HepG2 (cell line): ENCODE results near the gene FCHSD1. TPM values are rescaled to one million over a fixed set of nuclear protein-coding genes. Genes with fewer than 3 reads are reported as not detected.

ENCODE experiments used
- EEA1 ChIP-seq: sonication (generic); formaldehyde crosslinking; IDR thresholded peaks from 2 replicates; pipeline ENCODE4 v1.5.1; 2020; ENCODE audit warnings: mild to moderate bottlenecking, missing genetic modification reagents, borderline replicate concordance
- EED ChIP-seq: sonication (generic); formaldehyde crosslinking; IDR thresholded peaks from 2 replicates; pipeline ENCODE4 v1.5.0; 2020; ENCODE audit warnings: mild to moderate bottlenecking, missing genetic modification reagents
- KDM5A ChIP-seq: fragments of 200-600 bp; sonication (generic); IDR thresholded peaks from 2 replicates; pipeline ENCODE4 v1.7.0; 2018; ENCODE audit warnings: antibody characterized with exemption, mild to moderate bottlenecking, low read length, borderline replicate concordance
- NFATC3 ChIP-seq: sonication (generic); formaldehyde crosslinking; IDR thresholded peaks from 2 replicates; pipeline ENCODE4 v1.5.1; 2020; ENCODE audit warnings: mild to moderate bottlenecking, missing genetic modification reagents
- POLR2AphosphoS2 ChIP-seq: IDR thresholded peaks from 2 replicates; pipeline ENCODE4 v1.6.1; 2011; ENCODE audit warnings: low read depth, low read length, improper control_type of control experiment
- SAFB2 ChIP-seq: sonication (generic); formaldehyde crosslinking; IDR thresholded peaks from 2 replicates; pipeline ENCODE4 v1.5.1; 2020; ENCODE audit warnings: missing genetic modification reagents, low read depth, mild to moderate bottlenecking, borderline replicate concordance
- TIGD3 ChIP-seq: sonication (generic); formaldehyde crosslinking; IDR thresholded peaks from 2 replicates; pipeline ENCODE4 v1.5.1; 2020; ENCODE audit warnings: mild to moderate bottlenecking, missing genetic modification reagents, borderline replicate concordance
- ZBTB7A ChIP-seq: sonication (generic); formaldehyde crosslinking; IDR thresholded peaks from 2 replicates; pipeline ENCODE4 v1.8.0; 2022; ENCODE audit warnings: mild to moderate bottlenecking, missing genetic modification reagents
- ZNF180 ChIP-seq: sonication (generic); formaldehyde crosslinking; IDR thresholded peaks from 2 replicates; pipeline ENCODE4 v1.4.0; 2020; ENCODE audit warnings: low read depth, missing genetic modification reagents, borderline replicate concordance
- ZNF3 ChIP-seq: IDR thresholded peaks from 2 replicates; pipeline ENCODE4 v1.7.0; 2017; ENCODE audit warnings: inconsistent platforms
- ZNF383 ChIP-seq: sonication (generic); formaldehyde crosslinking; IDR thresholded peaks from 2 replicates; pipeline ENCODE4 v1.4.0; 2020; ENCODE audit warnings: missing genetic modification reagents, mild to moderate bottlenecking, borderline replicate concordance
- polyA plus RNA-seq, 8 experiments: library from polyadenylated mRNA; depleted of rRNA in 3 of 8; stranded (reverse) in 7 of 8; unstranded in 1 of 8; fragments of >200 nt; fragmentation: Illumina TruSeq in 4 of 8; extraction: Trizol in 4 of 8; gene quantifications; 2 replicates each; pipeline versions ENCODE4 v1.2.1 to v1.2.3, GENCODE V29; 2011 to 2016; ENCODE audit warnings: low read depth in 4 of 8, missing spikeins in 1 of 8, mixed read lengths in 1 of 8; ENCODE audit not compliant: insufficient read depth in 1 of 8
- total RNA-seq, 5 experiments: library from RNA; depleted of rRNA; stranded (reverse); fragments of >200 nt; fragmentation: Illumina TruSeq; extraction: Trizol; gene quantifications; 2 replicates each; pipeline ENCODE4 v1.2.3, GENCODE V29; 2016; ENCODE audit warnings: low read depth in 1 of 5
- TF ChIP-seq, protein P1 (sequence below): sonication (generic); formaldehyde crosslinking; IDR thresholded peaks from 2 replicates; pipeline ENCODE4 v1.5.0; 2020; ENCODE audit warnings: mild to moderate bottlenecking, missing genetic modification reagents, borderline replicate concordance
- TF ChIP-seq, protein P2 (sequence below): sonication (generic); formaldehyde crosslinking; conservative IDR thresholded peaks from 2 replicates; pipeline ENCODE4 v1.5.0; 2020; ENCODE audit warnings: missing genetic modification reagents
- TF ChIP-seq, protein P3 (sequence below): sonication (generic); formaldehyde crosslinking; IDR thresholded peaks from 2 replicates; pipeline ENCODE4 v1.4.0; 2020; ENCODE audit warnings: mild to moderate bottlenecking, missing genetic modification reagents, borderline replicate concordance
- TF ChIP-seq, protein P4 (sequence below): sonication (generic); formaldehyde crosslinking; IDR thresholded peaks from 2 replicates; pipeline ENCODE4 v1.4.0; 2020; ENCODE audit warnings: mild to moderate bottlenecking, missing genetic modification reagents

The FCHSD1 gene
- total and polyA plus RNA-seq, 2 of the 13 experiments (the other 11 are each of a cell fraction or from before 2014, with no cell fraction given): 5.5 to 15.4 TPM

GRCh38 chr5:141590127-141590526 is 61.1 kb downstream of the FCHSD1 start (continued):
- TF ChIP-seq, protein P1, sequence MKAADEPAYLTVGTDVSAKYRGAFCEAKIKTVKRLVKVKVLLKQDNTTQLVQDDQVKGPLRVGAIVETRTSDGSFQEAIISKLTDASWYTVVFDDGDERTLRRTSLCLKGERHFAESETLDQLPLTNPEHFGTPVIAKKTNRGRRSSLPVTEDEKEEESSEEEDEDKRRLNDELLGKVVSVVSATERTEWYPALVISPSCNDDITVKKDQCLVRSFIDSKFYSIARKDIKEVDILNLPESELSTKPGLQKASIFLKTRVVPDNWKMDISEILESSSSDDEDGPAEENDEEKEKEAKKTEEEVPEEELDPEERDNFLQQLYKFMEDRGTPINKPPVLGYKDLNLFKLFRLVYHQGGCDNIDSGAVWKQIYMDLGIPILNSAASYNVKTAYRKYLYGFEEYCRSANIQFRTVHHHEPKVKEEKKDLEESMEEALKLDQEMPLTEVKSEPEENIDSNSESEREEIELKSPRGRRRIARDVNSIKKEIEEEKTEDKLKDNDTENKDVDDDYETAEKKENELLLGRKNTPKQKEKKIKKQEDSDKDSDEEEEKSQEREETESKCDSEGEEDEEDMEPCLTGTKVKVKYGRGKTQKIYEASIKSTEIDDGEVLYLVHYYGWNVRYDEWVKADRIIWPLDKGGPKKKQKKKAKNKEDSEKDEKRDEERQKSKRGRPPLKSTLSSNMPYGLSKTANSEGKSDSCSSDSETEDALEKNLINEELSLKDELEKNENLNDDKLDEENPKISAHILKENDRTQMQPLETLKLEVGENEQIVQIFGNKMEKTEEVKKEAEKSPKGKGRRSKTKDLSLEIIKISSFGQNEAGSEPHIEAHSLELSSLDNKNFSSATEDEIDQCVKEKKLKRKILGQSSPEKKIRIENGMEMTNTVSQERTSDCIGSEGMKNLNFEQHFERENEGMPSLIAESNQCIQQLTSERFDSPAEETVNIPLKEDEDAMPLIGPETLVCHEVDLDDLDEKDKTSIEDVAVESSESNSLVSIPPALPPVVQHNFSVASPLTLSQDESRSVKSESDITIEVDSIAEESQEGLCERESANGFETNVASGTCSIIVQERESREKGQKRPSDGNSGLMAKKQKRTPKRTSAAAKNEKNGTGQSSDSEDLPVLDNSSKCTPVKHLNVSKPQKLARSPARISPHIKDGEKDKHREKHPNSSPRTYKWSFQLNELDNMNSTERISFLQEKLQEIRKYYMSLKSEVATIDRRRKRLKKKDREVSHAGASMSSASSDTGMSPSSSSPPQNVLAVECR (CRISPR knock-in tag): no peak; the same call in 1 of the 2 replicates
- TF ChIP-seq, protein P2, sequence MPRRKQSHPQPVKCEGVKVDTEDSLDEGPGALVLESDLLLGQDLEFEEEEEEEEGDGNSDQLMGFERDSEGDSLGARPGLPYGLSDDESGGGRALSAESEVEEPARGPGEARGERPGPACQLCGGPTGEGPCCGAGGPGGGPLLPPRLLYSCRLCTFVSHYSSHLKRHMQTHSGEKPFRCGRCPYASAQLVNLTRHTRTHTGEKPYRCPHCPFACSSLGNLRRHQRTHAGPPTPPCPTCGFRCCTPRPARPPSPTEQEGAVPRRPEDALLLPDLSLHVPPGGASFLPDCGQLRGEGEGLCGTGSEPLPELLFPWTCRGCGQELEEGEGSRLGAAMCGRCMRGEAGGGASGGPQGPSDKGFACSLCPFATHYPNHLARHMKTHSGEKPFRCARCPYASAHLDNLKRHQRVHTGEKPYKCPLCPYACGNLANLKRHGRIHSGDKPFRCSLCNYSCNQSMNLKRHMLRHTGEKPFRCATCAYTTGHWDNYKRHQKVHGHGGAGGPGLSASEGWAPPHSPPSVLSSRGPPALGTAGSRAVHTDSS (CRISPR knock-in tag): no peak
- TF ChIP-seq, protein P3, sequence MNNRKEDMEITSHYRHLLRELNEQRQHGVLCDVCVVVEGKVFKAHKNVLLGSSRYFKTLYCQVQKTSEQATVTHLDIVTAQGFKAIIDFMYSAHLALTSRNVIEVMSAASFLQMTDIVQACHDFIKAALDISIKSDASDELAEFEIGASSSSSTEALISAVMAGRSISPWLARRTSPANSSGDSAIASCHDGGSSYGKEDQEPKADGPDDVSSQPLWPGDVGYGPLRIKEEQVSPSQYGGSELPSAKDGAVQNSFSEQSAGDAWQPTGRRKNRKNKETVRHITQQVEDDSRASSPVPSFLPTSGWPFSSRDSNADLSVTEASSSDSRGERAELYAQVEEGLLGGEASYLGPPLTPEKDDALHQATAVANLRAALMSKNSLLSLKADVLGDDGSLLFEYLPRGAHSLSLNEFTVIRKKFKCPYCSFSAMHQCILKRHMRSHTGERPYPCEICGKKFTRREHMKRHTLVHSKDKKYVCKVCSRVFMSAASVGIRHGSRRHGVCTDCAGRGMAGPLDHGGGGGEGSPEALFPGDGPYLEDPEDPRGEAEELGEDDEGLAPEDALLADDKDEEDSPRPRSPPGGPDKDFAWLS (CRISPR knock-in tag): no peak
- no peak for TF ChIP-seq TIGD3 (CRISPR knock-in tag)
- TF ChIP-seq EEA1: no peak
- TF ChIP-seq SAFB2 (CRISPR knock-in tag): no peak
- no peak for TF ChIP-seq EED (CRISPR knock-in tag)
- no peak for TF ChIP-seq ZNF3
- TF ChIP-seq, protein P4, sequence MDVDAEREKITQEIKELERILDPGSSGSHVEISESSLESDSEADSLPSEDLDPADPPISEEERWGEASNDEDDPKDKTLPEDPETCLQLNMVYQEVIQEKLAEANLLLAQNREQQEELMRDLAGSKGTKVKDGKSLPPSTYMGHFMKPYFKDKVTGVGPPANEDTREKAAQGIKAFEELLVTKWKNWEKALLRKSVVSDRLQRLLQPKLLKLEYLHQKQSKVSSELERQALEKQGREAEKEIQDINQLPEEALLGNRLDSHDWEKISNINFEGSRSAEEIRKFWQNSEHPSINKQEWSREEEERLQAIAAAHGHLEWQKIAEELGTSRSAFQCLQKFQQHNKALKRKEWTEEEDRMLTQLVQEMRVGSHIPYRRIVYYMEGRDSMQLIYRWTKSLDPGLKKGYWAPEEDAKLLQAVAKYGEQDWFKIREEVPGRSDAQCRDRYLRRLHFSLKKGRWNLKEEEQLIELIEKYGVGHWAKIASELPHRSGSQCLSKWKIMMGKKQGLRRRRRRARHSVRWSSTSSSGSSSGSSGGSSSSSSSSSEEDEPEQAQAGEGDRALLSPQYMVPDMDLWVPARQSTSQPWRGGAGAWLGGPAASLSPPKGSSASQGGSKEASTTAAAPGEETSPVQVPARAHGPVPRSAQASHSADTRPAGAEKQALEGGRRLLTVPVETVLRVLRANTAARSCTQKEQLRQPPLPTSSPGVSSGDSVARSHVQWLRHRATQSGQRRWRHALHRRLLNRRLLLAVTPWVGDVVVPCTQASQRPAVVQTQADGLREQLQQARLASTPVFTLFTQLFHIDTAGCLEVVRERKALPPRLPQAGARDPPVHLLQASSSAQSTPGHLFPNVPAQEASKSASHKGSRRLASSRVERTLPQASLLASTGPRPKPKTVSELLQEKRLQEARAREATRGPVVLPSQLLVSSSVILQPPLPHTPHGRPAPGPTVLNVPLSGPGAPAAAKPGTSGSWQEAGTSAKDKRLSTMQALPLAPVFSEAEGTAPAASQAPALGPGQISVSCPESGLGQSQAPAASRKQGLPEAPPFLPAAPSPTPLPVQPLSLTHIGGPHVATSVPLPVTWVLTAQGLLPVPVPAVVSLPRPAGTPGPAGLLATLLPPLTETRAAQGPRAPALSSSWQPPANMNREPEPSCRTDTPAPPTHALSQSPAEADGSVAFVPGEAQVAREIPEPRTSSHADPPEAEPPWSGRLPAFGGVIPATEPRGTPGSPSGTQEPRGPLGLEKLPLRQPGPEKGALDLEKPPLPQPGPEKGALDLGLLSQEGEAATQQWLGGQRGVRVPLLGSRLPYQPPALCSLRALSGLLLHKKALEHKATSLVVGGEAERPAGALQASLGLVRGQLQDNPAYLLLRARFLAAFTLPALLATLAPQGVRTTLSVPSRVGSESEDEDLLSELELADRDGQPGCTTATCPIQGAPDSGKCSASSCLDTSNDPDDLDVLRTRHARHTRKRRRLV: no peak
- no peak for TF ChIP-seq ZBTB7A
- no peak for TF ChIP-seq ZNF180
- no peak for TF ChIP-seq ZNF383 (CRISPR knock-in tag)
- no peak for TF ChIP-seq POLR2AphosphoS2
- TF ChIP-seq KDM5A: no peak
- no peak for TF ChIP-seq NFATC3 (CRISPR knock-in tag)
